H9 (cell line): ENCODE data around the gene POMGNT2. TPM values are rescaled to one million over a fixed set of nuclear protein-coding genes. Genes with fewer than 3 reads are reported as not detected.

ENCODE experiments used
- DNase-seq: peaks from one replicate; pipeline ENCODE4 v3.0.0-alpha.2; 2017
- H2AFZ ChIP-seq: one replicate; pipeline ENCODE4 v1.6.1; 2013; ENCODE audit warnings: mild to moderate bottlenecking, low read length, control low read depth, moderate library complexity
- H2AK5ac ChIP-seq: 2 replicates; pipeline ENCODE4 v1.6.1; 2013; ENCODE audit warnings: low read length, control low read depth, mixed read lengths; ENCODE audit not compliant: insufficient read length
- H2BK120ac ChIP-seq: one replicate; pipeline ENCODE4 v1.6.1; 2013; ENCODE audit warnings: low read depth, mild to moderate bottlenecking, low read length, control low read depth, inconsistent platforms; ENCODE audit not compliant: poor library complexity, severe bottlenecking
- H2BK12ac ChIP-seq: 2 replicates; pipeline ENCODE4 v1.6.1; 2013; ENCODE audit warnings: low read length, control low read depth, mixed read lengths, low read depth; ENCODE audit not compliant: insufficient read length
- H2BK15ac ChIP-seq: 2 replicates; pipeline ENCODE4 v1.6.1; 2013; ENCODE audit warnings: low read depth, low read length, control low read depth
- H2BK20ac ChIP-seq: one replicate; pipeline ENCODE4 v1.6.1; 2013; ENCODE audit warnings: low read depth, mild to moderate bottlenecking, low read length, control low read depth, inconsistent platforms; ENCODE audit not compliant: poor library complexity, severe bottlenecking
- H2BK5ac ChIP-seq: 2 replicates; pipeline ENCODE4 v1.6.1; 2013; ENCODE audit warnings: low read length, control low read depth, mixed read lengths; ENCODE audit not compliant: insufficient read length
- H3K14ac ChIP-seq: 2 replicates; pipeline ENCODE4 v1.6.1; 2013; ENCODE audit warnings: low read length, control low read depth; ENCODE audit not compliant: insufficient read depth
- H3K18ac ChIP-seq: 2 replicates; pipeline ENCODE4 v1.6.1; 2013; ENCODE audit warnings: low read depth, mild to moderate bottlenecking, mixed read lengths, low read length, control low read depth; ENCODE audit not compliant: insufficient read length
- H3K23ac ChIP-seq: 2 replicates; pipeline ENCODE4 v1.6.1; 2013; ENCODE audit warnings: low read length, control low read depth, mixed read lengths, low read depth; ENCODE audit not compliant: insufficient read length
- H3K23me2 ChIP-seq: 2 replicates; pipeline ENCODE4 v1.6.1; 2013; ENCODE audit warnings: low read depth, mild to moderate bottlenecking, mixed read lengths, low read length, control low read depth; ENCODE audit not compliant: insufficient read length, poor library complexity, severe bottlenecking
- H3K27ac ChIP-seq: 2 replicates; pipeline ENCODE4 v1.5.1; 2013; ENCODE audit warnings: low read length, control low read depth, mixed read lengths, low read depth; ENCODE audit not compliant: insufficient read length
- H3K27me3 ChIP-seq: 2 replicates; pipeline ENCODE4 v1.6.1; 2013; ENCODE audit warnings: low read length, control low read depth, inconsistent platforms; ENCODE audit not compliant: insufficient read depth
- H3K4ac ChIP-seq: 2 replicates; pipeline ENCODE4 v1.6.1; 2013; ENCODE audit warnings: low read depth, mild to moderate bottlenecking, control low read depth, inconsistent platforms, low read length, moderate library complexity
- H3K4me1 ChIP-seq: 2 replicates; pipeline ENCODE4 v1.6.1; 2013; ENCODE audit warnings: low read length, control low read depth, inconsistent platforms; ENCODE audit not compliant: insufficient read depth
- H3K4me2 ChIP-seq: 2 replicates; pipeline ENCODE4 v1.6.1; 2013; ENCODE audit warnings: low read length, control low read depth, mixed read lengths; ENCODE audit not compliant: insufficient read length, insufficient read depth
- H3K56ac ChIP-seq: 2 replicates; pipeline ENCODE4 v1.6.1; 2013; ENCODE audit warnings: low read depth, mild to moderate bottlenecking, mixed read lengths, low read length, control low read depth; ENCODE audit not compliant: insufficient read length
- H3K79me1 ChIP-seq: 2 replicates; pipeline ENCODE4 v1.6.1; 2013; ENCODE audit warnings: low read depth, mild to moderate bottlenecking, moderate library complexity, low read length, control low read depth, inconsistent platforms; ENCODE audit not compliant: insufficient read depth, poor library complexity, severe bottlenecking
- H3K79me2 ChIP-seq: 2 replicates; pipeline ENCODE4 v1.6.1; 2013; ENCODE audit warnings: low read length, control low read depth, inconsistent platforms; ENCODE audit not compliant: insufficient read depth
- H3K9ac ChIP-seq: 2 replicates; pipeline ENCODE4 v1.6.1; 2013; ENCODE audit warnings: low read length, control low read depth, mixed read lengths; ENCODE audit not compliant: insufficient read length; ENCODE audit errors: extremely low read depth
- H3K9me3 ChIP-seq: one replicate; pipeline ENCODE4 v1.6.1; 2013; ENCODE audit warnings: low read depth, low read length, inconsistent platforms; ENCODE audit not compliant: control insufficient read depth
- H3T11ph ChIP-seq: one replicate; pipeline ENCODE4 v1.6.1; 2013; ENCODE audit warnings: mild to moderate bottlenecking, low read length, control low read depth, inconsistent platforms
- H4K20me1 ChIP-seq: one replicate; pipeline ENCODE4 v1.6.1; 2013; ENCODE audit not compliant: control insufficient read depth, insufficient read length, insufficient read depth
- H4K5ac ChIP-seq: 2 replicates; pipeline ENCODE4 v1.6.1; 2013; ENCODE audit warnings: low read depth, mild to moderate bottlenecking, mixed read lengths, low read length, control low read depth; ENCODE audit not compliant: insufficient read length
- H4K8ac ChIP-seq: replicated peaks from 2 replicates; pipeline ENCODE4 v1.6.1; 2013; ENCODE audit warnings: low read length, control low read depth, mixed read lengths, low read depth; ENCODE audit not compliant: insufficient read length
- H4K91ac ChIP-seq: 2 replicates; pipeline ENCODE4 v1.6.1; 2013; ENCODE audit warnings: low read depth, mild to moderate bottlenecking, moderate library complexity, mixed read lengths, low read length, control low read depth; ENCODE audit not compliant: insufficient read length
- H3K27ac Mint-ChIP-seq, 3 experiments: 2 replicates in 2 of 3; 3 replicates in 1 of 3; pipeline ENCODE4 v1.8.0; 2020 to 2021; ENCODE audit warnings: mixed read lengths in 3 of 3, mild to moderate bottlenecking in 1 of 3, moderate library complexity in 1 of 3
- H3K27me3 Mint-ChIP-seq: 2 replicates; pipeline ENCODE4 v1.8.0; 2021; ENCODE audit warnings: low read depth, mild to moderate bottlenecking, moderate library complexity, mixed read lengths
- H3K36me3 Mint-ChIP-seq, 3 experiments: 2 replicates in 2 of 3; 3 replicates in 1 of 3; pipeline ENCODE4 v1.8.0; 2020 to 2021; ENCODE audit warnings: low read depth in 3 of 3, mixed read lengths in 3 of 3; ENCODE audit not compliant: insufficient read depth in 1 of 3
- H3K4me1 Mint-ChIP-seq, 2 experiments: 2 replicates each; pipeline ENCODE4 v1.8.0; 2020; ENCODE audit warnings: mixed read lengths in 2 of 2
- H3K4me3 Mint-ChIP-seq, 2 experiments: 2 replicates in 1 of 2; 3 replicates in 1 of 2; pipeline ENCODE4 v1.8.0; 2020 to 2021; ENCODE audit warnings: mild to moderate bottlenecking in 2 of 2, mixed read lengths in 2 of 2, moderate library complexity in 1 of 2
- H3K9me3 Mint-ChIP-seq, 2 experiments: 2 replicates in 1 of 2; 3 replicates in 1 of 2; pipeline ENCODE4 v1.8.0; 2020; ENCODE audit warnings: mild to moderate bottlenecking in 2 of 2, mixed read lengths in 2 of 2, moderate library complexity in 1 of 2
- WGBS: extraction: QIAGEN DNeasy Blood & Tissue Kit; methylation state at CpG from one replicate; pipeline ENCODE4 v1.1.7; 2013; ENCODE audit warnings: missing lambda C conversion rate, low lambda C conversion rate, mixed read lengths; ENCODE audit not compliant: insufficient read length; ENCODE audit errors: extremely low coverage; 5-methylcytosine and 5-hydroxymethylcytosine counted together
- total RNA-seq: library from RNA; stranded (reverse); gene quantifications from 2 replicates; pipeline ENCODE4 v1.2.1, GENCODE V29; 2021
- TF ChIP-seq, protein P1 (sequence below): fragments of 200-600 bp; sonication (generic); conservative IDR thresholded peaks from 3 replicates; pipeline ENCODE4 v1.8.0; 2021; ENCODE audit warnings: antibody characterized with exemption, mild to moderate bottlenecking

Gene POMGNT2
- total RNA-seq, 1 experiment from 2014 or later = 14.0 TPM

DNA sequence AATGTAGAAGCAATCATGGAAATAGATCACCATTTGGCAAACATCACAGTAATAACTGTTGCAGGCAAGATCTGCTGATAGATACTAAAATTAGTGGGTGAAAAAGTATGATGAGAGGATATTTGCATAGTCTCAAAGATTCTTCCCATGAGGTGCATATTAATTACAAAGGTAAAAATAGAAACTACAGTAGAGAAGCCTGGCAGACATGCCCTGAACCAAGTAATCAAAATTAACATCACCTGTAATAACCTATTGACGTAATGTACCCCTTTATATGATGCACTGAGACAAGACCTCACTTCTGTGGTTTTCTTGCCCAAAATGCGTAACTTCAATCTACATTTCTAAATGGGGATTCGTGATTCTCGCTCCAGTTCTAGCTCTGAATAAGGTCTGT, 14.4 kb downstream of the POMGNT2 start:
- H3K4me1 ChIP-seq = no peaks in the 10 kb centered on the region
- TF ChIP-seq, protein P1, sequence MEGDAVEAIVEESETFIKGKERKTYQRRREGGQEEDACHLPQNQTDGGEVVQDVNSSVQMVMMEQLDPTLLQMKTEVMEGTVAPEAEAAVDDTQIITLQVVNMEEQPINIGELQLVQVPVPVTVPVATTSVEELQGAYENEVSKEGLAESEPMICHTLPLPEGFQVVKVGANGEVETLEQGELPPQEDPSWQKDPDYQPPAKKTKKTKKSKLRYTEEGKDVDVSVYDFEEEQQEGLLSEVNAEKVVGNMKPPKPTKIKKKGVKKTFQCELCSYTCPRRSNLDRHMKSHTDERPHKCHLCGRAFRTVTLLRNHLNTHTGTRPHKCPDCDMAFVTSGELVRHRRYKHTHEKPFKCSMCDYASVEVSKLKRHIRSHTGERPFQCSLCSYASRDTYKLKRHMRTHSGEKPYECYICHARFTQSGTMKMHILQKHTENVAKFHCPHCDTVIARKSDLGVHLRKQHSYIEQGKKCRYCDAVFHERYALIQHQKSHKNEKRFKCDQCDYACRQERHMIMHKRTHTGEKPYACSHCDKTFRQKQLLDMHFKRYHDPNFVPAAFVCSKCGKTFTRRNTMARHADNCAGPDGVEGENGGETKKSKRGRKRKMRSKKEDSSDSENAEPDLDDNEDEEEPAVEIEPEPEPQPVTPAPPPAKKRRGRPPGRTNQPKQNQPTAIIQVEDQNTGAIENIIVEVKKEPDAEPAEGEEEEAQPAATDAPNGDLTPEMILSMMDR = no peak
- no peaks in the 10 kb centered on the region for H3K27me3 Mint-ChIP-seq

More for the DNA sequence above, 14.4 kb downstream of the POMGNT2 start:
- Histone ChIP-seq H4K20me1 (no peaks in the 10 kb centered on the region), H4K8ac (no peak overlapping the region), H3K14ac (no peak overlapping the region), H3K9ac (no peak overlapping the region), H2BK5ac (no peak overlapping the region), H3K9me3 (no peaks in the 10 kb centered on the region), H4K91ac (no peak overlapping the region), H3K23ac (no peak overlapping the region), H3K27ac (no peak overlapping the region), H2BK15ac (no peak overlapping the region), H3T11ph (no peak overlapping the region), H3K79me2 (no peaks in the 10 kb centered on the region), H3K27me3 (no peaks in the 10 kb centered on the region), H2BK20ac (no peak overlapping the region), H2BK12ac (no peak overlapping the region), H3K4ac (no peak overlapping the region), H3K56ac (no peak overlapping the region), H3K23me2 (no peaks in the 10 kb centered on the region), H2BK120ac (no peak overlapping the region), H2AK5ac (no peak overlapping the region), H4K5ac (no peak overlapping the region), H3K79me1 (no peaks in the 10 kb centered on the region), H3K18ac (no peak overlapping the region), H3K4me2 (no peak overlapping the region), H2AFZ (no peak overlapping the region)
- no peaks in the 10 kb centered on the region for H3K9me3 Mint-ChIP-seq
- no peak overlapping the region for H3K27ac Mint-ChIP-seq
- H3K36me3 Mint-ChIP-seq = no peaks in the 10 kb centered on the region; a peak in 1 of 7 replicates
- WGBS = no CpG with 5 or more reads among the region's 4 CpGs
- H3K4me3 Mint-ChIP-seq = no peak overlapping the region
- peaks cover 13 to 15% of the 10 kb centered on the region in 2 experiments; a peak in 3 of 4 replicates for H3K4me1 Mint-ChIP-seq
- no peak for DNase-seq
